ENCODE data around the gene IRF7. TPM values are rescaled to one million over a fixed set of nuclear protein-coding genes. Genes with fewer than 3 reads are reported as not detected.

Gene IRF7
- total RNA-seq, 4 donors from 2014 or later, result 28.1 to 80.9 (median 58.4) TPM

DNA sequence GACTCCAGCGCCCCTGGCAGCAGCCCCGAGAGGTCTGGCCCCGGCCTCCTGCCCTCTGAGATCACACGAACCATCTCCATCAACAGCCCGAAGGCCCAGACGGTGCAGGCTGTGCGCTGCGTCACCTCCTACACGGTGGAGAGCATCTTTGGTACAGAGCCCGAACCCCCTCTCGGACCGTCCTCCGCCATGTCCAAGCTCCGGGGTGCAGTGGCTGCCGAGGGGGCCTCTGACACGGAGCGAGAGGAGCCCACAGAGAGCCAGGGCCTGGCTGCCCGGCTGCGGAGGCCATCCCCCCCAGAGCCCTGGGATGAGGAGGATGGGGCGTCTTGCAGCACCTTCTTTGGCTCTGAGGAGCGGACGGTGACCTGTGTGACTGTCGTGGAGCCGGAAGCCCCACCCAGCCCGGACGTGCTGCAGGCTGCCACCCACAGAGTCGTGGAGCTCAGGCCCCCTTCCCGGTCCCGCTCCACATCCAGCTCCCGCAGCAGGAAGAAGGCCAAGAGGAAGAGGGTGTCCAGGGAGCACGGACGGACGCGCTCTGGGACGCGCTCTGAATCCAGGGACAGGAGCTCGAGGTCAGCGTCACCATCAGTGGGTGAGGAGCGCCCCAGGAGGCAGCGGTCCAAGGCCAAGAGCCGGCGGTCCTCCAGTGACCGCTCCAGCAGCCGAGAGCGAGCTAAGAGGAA lies 7.6 kb downstream of the IRF7 start:
- peak in 1 of 3 donors; percentile 44 for DNase-seq
- no peak for TF ChIP-seq POLR2A (IDR thresholded peaks at IDR 0.05)
- TF ChIP-seq, protein P1, sequence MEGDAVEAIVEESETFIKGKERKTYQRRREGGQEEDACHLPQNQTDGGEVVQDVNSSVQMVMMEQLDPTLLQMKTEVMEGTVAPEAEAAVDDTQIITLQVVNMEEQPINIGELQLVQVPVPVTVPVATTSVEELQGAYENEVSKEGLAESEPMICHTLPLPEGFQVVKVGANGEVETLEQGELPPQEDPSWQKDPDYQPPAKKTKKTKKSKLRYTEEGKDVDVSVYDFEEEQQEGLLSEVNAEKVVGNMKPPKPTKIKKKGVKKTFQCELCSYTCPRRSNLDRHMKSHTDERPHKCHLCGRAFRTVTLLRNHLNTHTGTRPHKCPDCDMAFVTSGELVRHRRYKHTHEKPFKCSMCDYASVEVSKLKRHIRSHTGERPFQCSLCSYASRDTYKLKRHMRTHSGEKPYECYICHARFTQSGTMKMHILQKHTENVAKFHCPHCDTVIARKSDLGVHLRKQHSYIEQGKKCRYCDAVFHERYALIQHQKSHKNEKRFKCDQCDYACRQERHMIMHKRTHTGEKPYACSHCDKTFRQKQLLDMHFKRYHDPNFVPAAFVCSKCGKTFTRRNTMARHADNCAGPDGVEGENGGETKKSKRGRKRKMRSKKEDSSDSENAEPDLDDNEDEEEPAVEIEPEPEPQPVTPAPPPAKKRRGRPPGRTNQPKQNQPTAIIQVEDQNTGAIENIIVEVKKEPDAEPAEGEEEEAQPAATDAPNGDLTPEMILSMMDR (IDR thresholded peaks at IDR 0.05), result no peak
- Histone ChIP-seq H3K36me3 (peaks cover 0 to 100% (median 7%) of the 10 kb centered on the region in 3 donors), H3K4me1 (peaks cover 0 to 22% (median 4%) of the 10 kb centered on the region in 4 donors), H3K9me3 (no peaks in the 10 kb centered on the region), H3K4me3 (no peak overlapping the region), H3K27me3 (no peaks in the 10 kb centered on the region), H3K27ac (no peak overlapping the region)

DNA sequence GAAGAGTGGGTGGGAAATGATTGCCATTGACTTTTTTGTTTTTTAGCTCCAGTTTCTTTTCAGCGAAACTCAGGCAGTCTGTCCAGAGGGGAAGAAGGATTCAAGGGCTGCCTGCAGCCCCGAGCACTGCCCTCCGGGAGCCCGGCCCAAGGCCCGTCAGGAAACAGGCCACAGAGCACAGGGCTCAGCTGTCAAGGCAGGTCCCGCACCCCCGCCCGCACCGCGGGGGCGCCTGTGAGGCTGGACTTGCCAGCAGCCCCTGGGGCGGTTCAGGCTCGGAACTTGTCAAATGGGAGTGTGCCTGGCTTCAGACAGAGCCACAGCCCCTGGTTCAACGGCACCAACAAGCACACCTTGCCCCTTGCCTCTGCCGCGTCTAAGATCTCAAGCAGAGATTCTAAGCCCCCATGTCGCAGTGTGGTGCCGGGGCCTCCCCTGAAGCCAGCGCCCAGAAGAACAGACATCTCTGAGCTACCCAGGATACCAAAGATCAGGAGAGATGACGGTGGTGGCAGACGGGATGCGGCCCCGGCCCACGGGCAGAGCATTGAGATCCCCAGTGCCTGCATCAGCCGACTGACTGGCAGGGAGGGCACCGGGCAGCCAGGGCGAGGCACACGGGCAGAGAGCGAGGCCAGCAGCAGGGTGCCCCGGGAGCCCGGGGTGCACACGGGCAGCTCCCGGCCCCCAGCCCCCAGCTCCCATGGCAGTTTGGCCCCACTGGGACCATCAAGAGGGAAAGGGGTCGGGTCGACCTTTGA lies 8.6 kb downstream of the IRF7 start:
- Histone ChIP-seq H3K4me3 (no peak overlapping the region), H3K36me3 (peaks cover 0 to 100% (median 7%) of the 10 kb centered on the region in 3 donors), H3K27me3 (no peaks in the 10 kb centered on the region), H3K9me3 (no peaks in the 10 kb centered on the region), H3K27ac (no peak overlapping the region), H3K4me1 (peaks cover 0 to 13% (median under 1%) of the 10 kb centered on the region in 4 donors)
- peak in 1 of 3 donors; percentile 38 for DNase-seq
- TF ChIP-seq, protein P1 (IDR thresholded peaks at IDR 0.05), result no peak
- TF ChIP-seq POLR2A (IDR thresholded peaks at IDR 0.05), result no peak

DNA sequence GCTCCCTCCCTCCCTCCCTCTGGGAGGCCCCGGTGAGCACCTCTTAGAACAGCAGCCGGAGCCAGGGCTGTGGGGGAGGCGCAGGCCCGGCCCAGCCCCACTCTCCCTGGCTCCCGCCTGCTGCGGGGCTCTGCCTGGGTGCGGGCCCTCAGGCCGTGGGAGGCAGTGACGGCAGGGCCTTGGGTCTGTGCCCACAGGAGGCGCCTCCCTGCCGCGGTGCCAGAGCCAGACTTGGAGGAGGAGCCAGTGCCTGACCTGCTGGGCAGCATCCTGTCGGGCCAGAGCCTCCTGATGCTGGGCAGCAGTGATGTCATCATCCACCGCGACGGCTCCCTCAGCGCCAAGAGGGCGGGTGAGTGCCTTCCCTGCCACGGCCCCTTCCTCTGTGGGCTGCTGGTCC lies 9.5 kb downstream of the IRF7 start:
- H3K36me3 ChIP-seq, result peaks cover 0 to 100% (median 5%) of the 10 kb centered on the region in 3 donors
- no peak overlapping the region for H3K27ac ChIP-seq
- H3K9me3 ChIP-seq, result no peaks in the 10 kb centered on the region
- no peaks in the 10 kb centered on the region for H3K27me3 ChIP-seq
- H3K4me1 ChIP-seq, result peaks cover 0 to 3% (median 0%) of the 10 kb centered on the region in 4 donors
- DNase-seq, result no peak
- TF ChIP-seq POLR2A (IDR thresholded peaks at IDR 0.05), result no peak
- TF ChIP-seq, protein P1 (IDR thresholded peaks at IDR 0.05), result no peak
- no peak overlapping the region for H3K4me3 ChIP-seq

DNA sequence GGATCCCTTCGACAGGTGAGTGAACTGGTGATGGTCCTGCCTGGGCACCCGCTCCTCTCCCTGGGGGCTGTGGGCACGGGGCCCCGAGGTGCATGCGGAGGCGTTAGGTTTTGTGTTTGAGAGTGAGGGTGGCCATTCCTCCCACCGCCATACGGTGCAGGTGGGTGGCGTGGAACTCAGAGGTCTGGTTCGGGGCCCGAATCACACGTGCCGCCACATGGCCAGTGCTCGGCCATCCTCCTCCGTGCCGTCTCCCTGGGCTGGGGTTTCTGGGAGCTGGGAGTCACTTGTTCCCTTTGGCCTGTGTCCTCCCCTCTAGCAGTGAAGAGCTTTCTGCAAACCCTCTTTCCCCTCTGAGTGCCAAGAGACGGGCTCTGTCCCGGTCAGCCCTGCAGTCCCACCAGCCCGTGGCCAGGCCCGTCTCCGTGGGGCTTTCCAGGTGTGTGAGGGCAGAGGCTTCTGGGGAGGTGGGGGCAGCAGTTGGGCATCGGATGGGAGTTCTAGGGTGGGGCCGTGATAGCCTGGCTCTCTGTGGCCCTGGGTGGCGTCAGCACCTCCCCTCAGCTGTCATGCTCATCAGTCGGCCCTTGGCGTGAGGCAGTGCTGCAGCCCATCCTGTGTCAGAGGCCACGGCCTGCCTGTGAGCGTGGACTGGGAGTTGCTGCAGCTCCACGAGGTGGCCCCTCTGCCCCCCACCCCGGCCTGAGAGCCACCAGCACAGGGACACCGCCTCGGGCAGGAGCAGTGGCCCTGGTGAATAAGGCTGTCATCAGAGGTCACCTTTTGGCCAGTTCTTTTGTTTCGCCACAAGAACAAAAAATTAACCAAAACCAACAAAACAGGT lies 10.2 kb downstream of the IRF7 start:
- H3K4me3 ChIP-seq, result no peak overlapping the region
- no peaks in the 10 kb centered on the region for H3K4me1 ChIP-seq
- no peak overlapping the region for H3K27ac ChIP-seq
- no peak for DNase-seq
- peaks cover 0 to 100% (median 5%) of the 10 kb centered on the region in 3 donors for H3K36me3 ChIP-seq
- no peaks in the 10 kb centered on the region for H3K27me3 ChIP-seq
- TF ChIP-seq, protein P1 (IDR thresholded peaks at IDR 0.05), result no peak
- no peak for TF ChIP-seq POLR2A (IDR thresholded peaks at IDR 0.05)
- H3K9me3 ChIP-seq, result no peaks in the 10 kb centered on the region

DNA sequence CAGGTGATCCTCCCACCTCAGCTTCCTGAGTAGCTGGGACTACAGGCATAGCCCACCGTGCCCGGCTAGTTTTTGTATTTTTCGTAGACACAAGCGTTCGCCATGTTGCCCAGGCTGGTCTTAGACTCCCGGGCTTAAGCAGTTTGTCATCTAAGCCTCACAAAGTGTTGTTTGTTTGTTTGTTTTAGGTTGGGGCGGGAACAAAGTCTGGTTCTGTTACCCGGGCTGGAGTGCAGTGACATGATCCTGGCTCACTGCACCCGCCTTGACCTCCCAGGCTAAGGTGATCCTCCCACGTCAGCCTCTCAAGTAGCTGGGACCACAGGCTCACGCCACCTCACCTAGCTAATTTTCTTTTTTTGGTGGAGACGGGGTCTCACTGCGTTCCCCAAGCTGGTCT lies 12.6 kb downstream of the IRF7 start:
- TF ChIP-seq, protein P1 (IDR thresholded peaks at IDR 0.05), result no peak
- TF ChIP-seq POLR2A (IDR thresholded peaks at IDR 0.05), result no peak
- Histone ChIP-seq H3K9me3 (no peaks in the 10 kb centered on the region), H3K27ac (no peak overlapping the region), H3K36me3 (peaks cover 0 to 100% (median 5%) of the 10 kb centered on the region in 3 donors), H3K4me1 (no peaks in the 10 kb centered on the region), H3K27me3 (no peaks in the 10 kb centered on the region), H3K4me3 (no peak overlapping the region)
- DNase-seq, result no peak
